HL-60 (cell line): ENCODE measurements around the gene FN1.

ENCODE experiments used
- DNase-seq, 2 experiments: peaks; one replicate each; pipeline ENCODE4 v3.0.0-alpha.2; 2010 to 2020; ENCODE audit warnings: low read depth in 1 of 2, low spot score in 1 of 2
- H3K27ac ChIP-seq: fragments of 250-450 bp; sonication (Bioruptor Pico); replicated peaks from 2 replicates; pipeline ENCODE4 v1.5.1; 2020; ENCODE audit warnings: mild to moderate bottlenecking, moderate library complexity
- H3K27me3 ChIP-seq: fragments of 250-450 bp; sonication (Bioruptor Pico); 2 replicates; pipeline ENCODE4 v1.5.1; 2021; ENCODE audit warnings: mild to moderate bottlenecking, moderate library complexity; ENCODE audit not compliant: insufficient read depth, poor library complexity, severe bottlenecking
- H3K4me3 ChIP-seq: replicated peaks from 2 replicates; pipeline ENCODE4 v1.5.1; 2011; ENCODE audit warnings: mild to moderate bottlenecking, control low read depth, low read length; ENCODE audit not compliant: insufficient read depth
- CTCF ChIP-seq: IDR thresholded peaks from one replicate; pipeline ENCODE4 v1.5.1; 2011; ENCODE audit warnings: low read length, control low read depth, inconsistent platforms; ENCODE audit not compliant: insufficient read depth
- GABPA ChIP-seq: IDR thresholded peaks from 2 replicates; pipeline ENCODE4 v1.6.1; 2012; ENCODE audit warnings: low read depth
- POLR2AphosphoS5 ChIP-seq: IDR thresholded peaks from 2 replicates; pipeline ENCODE4 v1.6.1; 2012; ENCODE audit warnings: low read depth
- REST ChIP-seq: IDR thresholded peaks from 2 replicates; pipeline ENCODE4 v1.6.1; 2012; ENCODE audit warnings: low read depth; ENCODE audit not compliant: insufficient replicate concordance
- SPI1 ChIP-seq: IDR thresholded peaks from 2 replicates; pipeline ENCODE4 v1.6.1; 2012; ENCODE audit warnings: low read depth, mild to moderate bottlenecking, borderline replicate concordance

Gene FN1

GRCh38 chr2:215414674-215415073 lies 21.2 kb downstream of the FN1 start:
- TF ChIP-seq POLR2AphosphoS5 (no peak), REST (no peak), CTCF (no peak), GABPA (no peak), SPI1 (no peak)
- DNase-seq = no peak
- no peak overlapping the region for H3K4me3 ChIP-seq
- peaks cover 7% of the 10 kb centered on the region for H3K27me3 ChIP-seq
- H3K27ac ChIP-seq = no peak overlapping the region

GRCh38 chr2:215413974-215414373 lies 21.9 kb downstream of the FN1 start:
- TF ChIP-seq SPI1 = no peak
- no peak for TF ChIP-seq GABPA
- TF ChIP-seq POLR2AphosphoS5 = no peak
- TF ChIP-seq REST = no peak
- TF ChIP-seq CTCF = no peak
- Histone ChIP-seq H3K27me3 (peaks cover 7% of the 10 kb centered on the region), H3K27ac (no peak overlapping the region), H3K4me3 (no peak overlapping the region)
- no peak for DNase-seq

GRCh38 chr2:215413484-215413777 lies 22.4 kb downstream of the FN1 start:
- Histone ChIP-seq H3K27me3 (peaks cover 7% of the 10 kb centered on the region), H3K4me3 (no peak overlapping the region), H3K27ac (no peak overlapping the region)
- DNase-seq = no peak
- TF ChIP-seq SPI1 (no peak), POLR2AphosphoS5 (no peak), CTCF (no peak), REST (no peak), GABPA (no peak)
